SJCRH30 (cell line): Measurements from ENCODE around the gene CD151. TPM values are rescaled to one million over a fixed set of nuclear protein-coding genes. Genes with fewer than 3 reads are reported as not detected.

Source experiments
- DNase-seq, 2 experiments: peaks; one replicate each; pipeline ENCODE4 v3.0.0-alpha.2; 2015 to 2020
- H3K27ac ChIP-seq: fragments of 250-450 bp; sonication (Bioruptor Pico); 2 replicates; pipeline ENCODE4 v1.5.1; 2020; ENCODE audit warnings: mild to moderate bottlenecking, moderate library complexity
- H3K27me3 ChIP-seq: fragments of 250-450 bp; sonication (Bioruptor Pico); 2 replicates; pipeline ENCODE4 v1.5.1; 2020; ENCODE audit warnings: mild to moderate bottlenecking, moderate library complexity
- H3K36me3 ChIP-seq: fragments of 250-450 bp; sonication (Bioruptor Pico); 2 replicates; pipeline ENCODE4 v1.5.1; 2020; ENCODE audit warnings: mild to moderate bottlenecking, moderate library complexity
- H3K4me1 ChIP-seq: fragments of 250-450 bp; sonication (Bioruptor Pico); 2 replicates; pipeline ENCODE4 v1.5.1; 2020; ENCODE audit warnings: mild to moderate bottlenecking, moderate library complexity
- H3K4me3 ChIP-seq: fragments of 250-450 bp; sonication (Bioruptor Pico); 2 replicates; pipeline ENCODE4 v1.5.1; 2020; ENCODE audit warnings: mild to moderate bottlenecking, moderate library complexity
- H3K9me3 ChIP-seq: fragments of 250-450 bp; sonication (Bioruptor Pico); replicated peaks from 2 replicates; pipeline ENCODE4 v1.5.1; 2020; ENCODE audit warnings: mild to moderate bottlenecking, moderate library complexity
- total RNA-seq: library from RNA; depleted of rRNA; stranded (reverse); fragments of >200 nt; shearing (Covaris generic); gene quantifications from 2 replicates; pipeline ENCODE4 v1.2.3, GENCODE V29; 2014

Gene CD151
- total RNA-seq, 1 experiment from 2014 or later, result 122 TPM

- no peaks in the 10 kb centered on the region for H3K9me3 ChIP-seq
- H3K4me1 ChIP-seq, result peaks cover 17% of the 10 kb centered on the region
- no peak for DNase-seq
- H3K27ac ChIP-seq, result no peak overlapping the region
- peaks cover 50% of the 10 kb centered on the region for H3K36me3 ChIP-seq
- H3K4me3 ChIP-seq, result no peak overlapping the region
- no peaks in the 10 kb centered on the region for H3K27me3 ChIP-seq
Measured at GRCh38 chr11:836700-837099, 3.9 kb downstream of the CD151 start.

- Histone ChIP-seq H3K4me3 (no peak overlapping the region), H3K27ac (no peak overlapping the region), H3K36me3 (peaks cover 50% of the 10 kb centered on the region), H3K27me3 (no peaks in the 10 kb centered on the region), H3K9me3 (no peaks in the 10 kb centered on the region), H3K4me1 (peaks cover 10% of the 10 kb centered on the region; the same call in 1 of the 2 replicates)
- DNase-seq, result no peak
Measured at GRCh38 chr11:837189-837989, 4.6 kb downstream of the CD151 start.

DNA sequence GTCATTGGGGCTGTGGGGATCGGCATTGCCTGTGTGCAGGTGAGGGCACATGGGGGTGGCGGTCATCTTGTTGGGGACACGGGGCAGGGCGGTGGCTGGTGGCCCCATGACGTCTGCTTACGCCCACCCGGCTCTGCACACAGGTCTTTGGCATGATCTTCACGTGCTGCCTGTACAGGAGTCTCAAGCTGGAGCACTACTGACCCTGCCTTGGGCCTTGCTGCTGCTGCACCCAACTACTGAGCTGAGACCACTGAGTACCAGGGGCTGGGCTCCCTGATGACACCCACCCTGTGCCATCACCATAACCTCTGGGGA is 5.2 kb downstream of the CD151 start:
- no peak overlapping the region for H3K4me3 ChIP-seq
- DNase-seq, result no peak
- no peaks in the 10 kb centered on the region for H3K9me3 ChIP-seq
- H3K27me3 ChIP-seq, result no peaks in the 10 kb centered on the region
- H3K36me3 ChIP-seq, result peaks cover 50% of the 10 kb centered on the region
- H3K4me1 ChIP-seq, result peaks cover 9% of the 10 kb centered on the region; the same call in 1 of the 2 replicates
- no peak overlapping the region for H3K27ac ChIP-seq

GRCh38 chr11:838441-839279 is 5.9 kb downstream of the CD151 start:
- no peak overlapping the region for H3K4me3 ChIP-seq
- H3K4me1 ChIP-seq, result peaks cover 9% of the 10 kb centered on the region; the same call in 1 of the 2 replicates
- H3K36me3 ChIP-seq, result peaks cover 50% of the 10 kb centered on the region
- no peaks in the 10 kb centered on the region for H3K27me3 ChIP-seq
- H3K27ac ChIP-seq, result no peak overlapping the region
- DNase-seq, result peak in 1 of 2 experiments; percentile 60
- no peaks in the 10 kb centered on the region for H3K9me3 ChIP-seq

DNA sequence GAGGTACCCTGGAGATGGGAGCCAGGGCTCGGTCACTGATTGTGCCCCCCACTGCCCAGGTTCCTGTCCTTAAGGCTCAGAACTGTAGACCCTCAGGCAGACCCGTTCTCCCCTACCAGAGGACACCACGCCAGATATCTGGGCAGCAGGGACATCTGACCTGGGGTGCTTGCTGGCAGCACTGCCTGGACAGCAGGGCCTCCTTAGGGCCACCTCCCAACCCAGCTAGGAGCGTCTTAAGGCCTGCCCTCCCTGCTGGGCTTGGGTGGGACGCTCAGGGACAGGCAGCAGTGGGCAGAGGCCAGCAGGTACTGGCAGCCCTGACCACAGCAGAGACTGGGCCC is 6.5 kb downstream of the CD151 start:
- Histone ChIP-seq H3K27me3 (no peaks in the 10 kb centered on the region), H3K27ac (no peak overlapping the region), H3K4me1 (peaks cover 9% of the 10 kb centered on the region; the same call in 1 of the 2 replicates), H3K9me3 (no peaks in the 10 kb centered on the region), H3K36me3 (peaks cover 50% of the 10 kb centered on the region), H3K4me3 (no peak overlapping the region)
- no peak for DNase-seq

DNA sequence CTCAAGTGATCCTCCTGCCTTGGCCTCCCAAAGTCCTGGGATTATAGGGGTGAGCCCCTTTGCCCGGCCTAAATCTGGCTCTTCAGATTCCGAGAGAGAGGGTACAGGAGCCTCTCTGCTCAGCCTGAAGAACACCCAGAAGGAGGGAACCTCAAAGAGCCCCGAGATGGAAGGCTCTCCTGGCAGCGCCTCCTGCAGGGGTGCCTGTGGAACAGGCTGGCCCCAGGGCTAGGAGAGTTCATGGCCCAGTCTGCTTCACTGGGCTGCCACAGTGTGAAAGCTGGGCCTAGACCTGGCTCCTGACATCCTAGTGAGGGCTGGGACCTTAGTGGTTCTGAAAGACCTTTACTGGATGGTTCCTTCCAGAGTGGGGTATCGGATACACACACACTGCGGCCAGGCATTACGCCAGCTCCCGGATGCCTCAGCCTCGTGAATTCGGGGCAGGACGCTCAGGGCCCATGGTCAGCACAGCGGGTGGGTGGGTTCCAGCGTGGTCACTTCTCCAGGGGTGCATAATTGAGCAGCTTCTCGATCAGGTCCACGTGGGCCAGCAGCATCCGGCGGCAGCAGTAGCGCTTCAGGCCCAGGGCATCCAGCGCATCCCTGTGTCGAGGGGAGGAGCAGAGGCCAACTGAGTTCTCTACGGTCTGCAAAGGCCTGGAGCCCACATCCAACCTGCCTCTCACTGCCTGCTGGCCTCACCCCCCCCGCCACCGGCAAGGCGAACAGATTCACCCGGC is 7.3 kb downstream of the CD151 start:
- Histone ChIP-seq H3K4me3 (no peak overlapping the region), H3K36me3 (peaks cover 50% of the 10 kb centered on the region), H3K4me1 (peaks cover 13% of the 10 kb centered on the region), H3K27ac (no peak overlapping the region), H3K9me3 (no peaks in the 10 kb centered on the region), H3K27me3 (no peaks in the 10 kb centered on the region)
- no peak for DNase-seq

DNA sequence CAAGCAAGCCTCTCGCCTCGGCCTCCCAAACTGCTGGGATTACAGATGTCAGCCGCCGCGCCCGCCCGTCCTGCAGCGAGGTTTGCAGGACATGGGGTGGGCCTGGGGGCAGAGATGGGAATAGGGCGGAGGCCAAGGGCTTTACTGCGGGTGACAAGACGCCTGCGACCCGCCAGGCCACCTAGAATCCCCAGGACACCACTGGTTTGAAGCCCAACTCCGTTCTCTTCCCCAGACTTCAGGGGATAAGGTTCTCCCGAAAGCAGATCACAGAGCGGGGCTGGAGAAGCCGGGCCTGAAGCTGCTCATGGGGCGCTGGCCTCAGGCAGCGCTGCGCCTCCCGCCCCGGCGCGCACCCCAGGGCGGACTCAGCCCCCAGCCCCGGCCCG is 9.2 kb downstream of the CD151 start:
- H3K4me1 ChIP-seq, result peaks cover 25% of the 10 kb centered on the region
- H3K4me3 ChIP-seq, result peak overlapping the region; percentile 96
- H3K27me3 ChIP-seq, result no peaks in the 10 kb centered on the region
- no peaks in the 10 kb centered on the region for H3K9me3 ChIP-seq
- no peak for DNase-seq
- peak overlapping the region; percentile 99; the same call in 1 of the 2 replicates for H3K27ac ChIP-seq
- peaks cover 39% of the 10 kb centered on the region for H3K36me3 ChIP-seq

DNA sequence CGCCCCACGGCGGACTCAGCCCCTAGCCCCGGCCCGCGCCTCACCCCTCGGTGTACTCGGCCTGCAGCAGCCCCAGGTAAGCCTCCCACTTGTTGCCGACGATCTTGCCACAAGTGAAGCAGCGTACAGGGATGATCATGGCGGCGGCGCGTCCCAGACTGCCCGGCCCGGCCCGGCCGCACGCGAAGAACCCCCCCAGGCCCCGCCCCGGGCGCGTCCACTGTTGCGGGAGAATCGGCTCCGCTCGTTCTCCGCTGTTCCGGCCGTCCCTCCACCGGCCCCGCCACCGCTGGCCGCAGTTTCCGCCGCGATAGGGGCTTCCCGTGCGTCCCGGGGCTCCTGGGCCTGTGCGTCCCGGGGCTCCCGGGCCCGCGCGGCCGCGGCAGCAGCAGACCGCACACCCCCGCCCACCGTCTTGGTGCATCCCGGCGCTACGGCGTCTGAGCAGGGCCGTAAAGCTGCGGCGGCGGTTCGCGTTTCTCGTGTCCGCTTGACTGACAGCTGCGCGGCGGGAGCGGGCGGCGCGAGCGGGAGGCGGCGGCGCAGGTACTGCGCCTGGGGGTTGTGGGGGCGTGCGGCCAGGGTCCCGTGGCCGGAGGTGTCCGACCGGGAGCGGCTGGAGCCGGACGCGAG is 9.7 kb downstream of the CD151 start, which contains the start of the genes POLR2L and TSPAN4:
TSS of gene POLR2L (minus strand) at position 160 of the 633 bp plus-strand sequence. CDS start at position 139, 21 bp downstream.
TSS of gene TSPAN4 (plus strand) at position 483 of the 633 bp plus-strand sequence. CDS start 7,453 bp downstream, outside the sequence.
- Histone ChIP-seq H3K4me1 (peaks cover 25% of the 10 kb centered on the region), H3K4me3 (peak within 1 kb of the TSS; percentile 96), H3K9me3 (no peaks in the 10 kb centered on the region), H3K27me3 (no peaks in the 10 kb centered on the region), H3K27ac (peak within 1 kb of the TSS; percentile 99), H3K36me3 (peaks cover 34% of the 10 kb centered on the region)
- DNase-seq, result peak; percentile 87 to 89

- peaks cover 25% of the 10 kb centered on the region for H3K4me1 ChIP-seq
- peak overlapping the region; percentile 99 for H3K27ac ChIP-seq
Measured at GRCh38 chr11:843086-843734, 10.5 kb downstream of the CD151 start.

DNA sequence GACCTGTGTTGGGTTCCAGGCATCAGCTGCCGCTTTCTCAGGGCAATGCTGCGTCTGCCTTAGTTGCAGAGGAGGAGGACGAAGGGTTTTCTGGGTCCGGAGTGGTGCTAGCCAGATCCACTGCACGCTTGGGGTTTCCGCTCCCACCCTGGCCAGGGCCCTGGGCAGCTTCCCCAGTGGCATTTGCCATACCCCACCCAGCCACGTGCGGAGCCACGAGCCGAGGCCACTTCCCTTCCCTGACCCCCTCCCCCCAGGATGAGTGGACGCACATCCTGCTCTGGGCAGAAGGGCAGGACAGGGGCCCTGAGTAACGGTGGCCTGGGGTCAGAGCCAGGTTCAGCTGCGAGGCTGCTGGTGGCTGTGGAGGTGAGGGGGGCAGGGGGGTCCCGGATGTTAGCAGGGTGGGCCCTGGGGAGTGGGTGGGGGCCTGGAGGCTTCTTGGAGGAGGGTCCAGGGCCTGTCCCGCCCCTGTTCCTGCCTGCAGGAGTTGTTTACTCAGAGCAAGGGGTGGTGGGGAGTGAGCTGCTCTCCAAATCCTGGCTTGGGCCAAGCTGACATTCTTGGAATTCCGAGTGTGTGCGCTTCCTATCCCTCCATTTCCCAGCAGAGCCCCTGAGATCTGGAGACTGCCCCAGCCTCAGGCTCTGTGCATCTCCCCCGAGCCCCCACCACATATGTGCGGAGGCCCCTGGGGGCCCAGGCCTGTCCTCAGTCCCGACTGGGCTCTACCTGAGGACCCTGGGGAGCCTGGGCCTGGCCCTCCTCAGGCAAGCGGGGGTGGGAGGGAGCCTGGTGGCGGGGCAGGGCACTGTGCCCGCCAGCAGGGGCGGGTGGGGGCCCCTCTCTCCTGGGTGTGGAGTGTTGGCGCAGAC is 11.3 kb downstream of the CD151 start:
- Histone ChIP-seq H3K9me3 (no peaks in the 10 kb centered on the region), H3K27me3 (no peaks in the 10 kb centered on the region), H3K36me3 (peaks cover 25% of the 10 kb centered on the region), H3K27ac (peak overlapping the region; percentile 99), H3K4me3 (peak overlapping the region; percentile 96), H3K4me1 (peaks cover 25% of the 10 kb centered on the region)
- DNase-seq, result peak; percentile 89 to 92

More at GRCh38 chr11:843086-843734, 10.5 kb downstream of the CD151 start:
- H3K36me3 ChIP-seq, result peaks cover 28% of the 10 kb centered on the region
- no peaks in the 10 kb centered on the region for H3K27me3 ChIP-seq
- H3K9me3 ChIP-seq, result no peaks in the 10 kb centered on the region
- DNase-seq, result peak in 1 of 2 experiments; percentile 47
- H3K4me3 ChIP-seq, result peak overlapping the region; percentile 96

DNA sequence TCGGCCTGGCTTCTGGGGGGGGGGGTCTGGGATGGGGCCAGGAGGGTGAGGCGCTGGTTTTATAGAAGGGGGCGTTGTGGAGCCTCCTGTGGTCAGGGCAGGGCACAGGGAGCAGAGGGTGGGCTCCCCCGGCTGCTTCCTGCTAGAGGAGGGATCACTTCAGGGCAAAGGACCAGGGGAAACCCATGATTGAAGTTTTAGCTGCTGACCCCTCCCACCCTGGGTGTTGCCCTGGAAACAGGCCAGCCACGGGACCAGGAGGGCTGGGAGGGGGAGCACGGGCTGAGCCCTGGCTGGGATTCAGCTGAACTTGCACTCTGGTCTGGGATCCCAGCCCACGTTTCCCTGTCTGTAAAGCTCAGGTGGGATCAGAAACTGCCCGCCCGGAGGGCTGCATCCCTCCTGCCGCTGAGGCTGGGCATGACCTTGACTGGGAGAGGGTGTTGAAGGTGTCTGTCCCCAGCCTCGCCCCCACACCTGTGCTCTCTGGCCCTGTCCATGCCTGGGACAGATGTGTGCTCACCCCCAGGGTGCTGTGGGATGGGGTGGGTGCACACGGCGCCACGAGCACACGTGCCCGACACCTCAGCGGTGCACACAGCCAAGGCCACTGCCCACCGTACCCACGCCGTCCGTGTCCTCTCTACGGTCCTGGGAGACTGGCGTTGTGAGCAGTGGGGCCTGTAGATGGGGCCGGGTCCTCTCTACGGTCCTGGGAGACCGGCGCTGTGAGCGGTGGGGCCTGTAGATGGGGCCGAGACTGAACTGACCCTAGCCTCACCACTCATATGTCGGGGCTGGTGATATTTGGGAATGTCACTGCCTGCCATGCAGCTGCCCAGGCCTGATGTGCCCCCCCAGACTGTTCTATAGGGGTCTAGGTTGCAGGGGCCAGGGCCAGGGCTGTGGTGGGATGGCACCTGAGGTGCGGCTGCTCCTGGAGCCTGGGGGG is 12.2 kb downstream of the CD151 start:
- Histone ChIP-seq H3K4me1 (peaks cover 25% of the 10 kb centered on the region), H3K27me3 (no peaks in the 10 kb centered on the region), H3K9me3 (no peaks in the 10 kb centered on the region), H3K27ac (peak overlapping the region; percentile 99), H3K36me3 (peaks cover 16% of the 10 kb centered on the region), H3K4me3 (peak overlapping the region; percentile 96)
- peak; percentile 84 to 91 for DNase-seq

DNA sequence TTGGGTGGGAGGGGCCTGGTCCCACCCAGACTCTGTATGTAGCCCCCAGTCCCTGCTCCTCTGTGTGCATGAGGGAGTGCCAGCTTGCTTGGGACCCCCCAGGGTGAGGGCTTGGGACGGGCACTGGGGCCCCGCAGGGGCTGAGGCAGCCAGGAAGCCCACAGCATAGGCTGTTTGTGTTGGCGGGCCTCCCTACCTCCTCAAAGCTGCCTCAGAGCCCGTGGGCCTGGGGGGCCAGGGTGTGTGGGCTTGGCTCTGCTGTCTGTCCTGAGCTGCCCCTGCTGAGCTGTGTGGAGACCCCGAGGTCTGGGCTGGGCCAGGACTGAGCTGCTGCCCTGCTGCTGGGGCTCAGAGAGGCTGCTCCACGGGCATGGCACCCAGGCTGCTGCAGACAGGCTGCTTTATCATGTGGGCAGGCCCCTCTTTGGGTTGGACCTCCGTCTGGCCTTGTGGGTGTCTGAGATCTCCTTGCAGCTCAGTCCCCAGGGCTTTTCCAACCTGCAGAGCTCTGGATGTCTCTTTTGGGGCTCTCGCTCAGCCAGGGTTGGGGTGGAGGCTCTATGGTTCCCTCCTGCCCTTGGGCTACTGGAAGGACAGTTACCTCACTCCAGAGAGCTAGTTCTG is 13.2 kb downstream of the CD151 start:
- Histone ChIP-seq H3K27me3 (no peaks in the 10 kb centered on the region), H3K36me3 (peaks cover 6% of the 10 kb centered on the region), H3K9me3 (no peaks in the 10 kb centered on the region), H3K4me1 (peaks cover 24% of the 10 kb centered on the region), H3K4me3 (no peak overlapping the region), H3K27ac (no peak overlapping the region; the same call in 1 of the 2 replicates)
- DNase-seq, result peak in 1 of 2 experiments; percentile 48
